NB4 (cell line): ENCODE results near the gene C15orf39.

Experiments used
- DNase-seq: peaks from one replicate; pipeline ENCODE4 v3.0.0; 2010; ENCODE audit warnings: low read depth
- H3K4me3 ChIP-seq: one replicate; pipeline ENCODE4 v1.5.1; 2011; ENCODE audit warnings: mild to moderate bottlenecking, low read depth, low read length, moderate library complexity
- CTCF ChIP-seq: IDR thresholded peaks from one replicate; pipeline ENCODE4 v1.5.1; 2012; ENCODE audit warnings: low read depth, low read length
- MAX ChIP-seq: IDR thresholded peaks from 2 replicates; pipeline ENCODE4 v1.6.1; 2011; ENCODE audit warnings: low read depth, low read length
- MYC ChIP-seq: IDR thresholded peaks from 2 replicates; pipeline ENCODE4 v1.6.1; 2011; ENCODE audit warnings: low read depth, low read length
- POLR2A ChIP-seq: IDR thresholded peaks from 2 replicates; pipeline ENCODE4 v1.6.1; 2011; ENCODE audit warnings: mild to moderate bottlenecking; ENCODE audit not compliant: insufficient read length; ENCODE audit errors: extremely low read depth

C15orf39 gene

GRCh38 chr15:75230551-75231371 lies 29.1 kb downstream of the C15orf39 start:
- DNase-seq = peak; percentile 46
- TF ChIP-seq MYC = no peak
- H3K4me3 ChIP-seq = no peak overlapping the region

- no peak for TF ChIP-seq CTCF
- TF ChIP-seq MYC = no peak
- TF ChIP-seq MAX = no peak
- TF ChIP-seq POLR2A = no peak
- DNase-seq = no peak
- no peak overlapping the region for H3K4me3 ChIP-seq
Observed at GRCh38 chr15:75231836-75232235, 30.2 kb downstream of the C15orf39 start.

GRCh38 chr15:75232252-75232813 lies 30.7 kb downstream of the C15orf39 start:
- no peak for DNase-seq
- H3K4me3 ChIP-seq = no peak overlapping the region
- TF ChIP-seq MYC (no peak), MAX (no peak)

- DNase-seq = no peak
- TF ChIP-seq POLR2A (no peak), MYC (no peak), MAX (no peak), CTCF (no peak)
- no peak overlapping the region for H3K4me3 ChIP-seq
Observed at GRCh38 chr15:75232826-75233503, 31.3 kb downstream of the C15orf39 start.

GRCh38 chr15:75233504-75234190 lies 32.0 kb downstream of the C15orf39 start:
- TF ChIP-seq MAX (no peak), POLR2A (no peak), MYC (no peak), CTCF (no peak)
- DNase-seq = no peak
- no peak overlapping the region for H3K4me3 ChIP-seq

GRCh38 chr15:75234191-75234810 lies 32.6 kb downstream of the C15orf39 start:
- DNase-seq = no peak
- no peak overlapping the region for H3K4me3 ChIP-seq
- TF ChIP-seq POLR2A = no peak
- no peak for TF ChIP-seq CTCF
- TF ChIP-seq MAX = no peak
- TF ChIP-seq MYC = no peak
